ENCODE data around the gene MAN2C1. TPM values are rescaled to one million over a fixed set of nuclear protein-coding genes. Genes with fewer than 3 reads are reported as not detected.
"Not testable (repeated sequence)": the region's sequence is repeated elsewhere in the genome, so short reads cannot be mapped to it uniquely, and the experiment has no call there.

MAN2C1 gene
- total RNA-seq, 2 donors from 2014 or later, result 192 to 211 TPM

DNA sequence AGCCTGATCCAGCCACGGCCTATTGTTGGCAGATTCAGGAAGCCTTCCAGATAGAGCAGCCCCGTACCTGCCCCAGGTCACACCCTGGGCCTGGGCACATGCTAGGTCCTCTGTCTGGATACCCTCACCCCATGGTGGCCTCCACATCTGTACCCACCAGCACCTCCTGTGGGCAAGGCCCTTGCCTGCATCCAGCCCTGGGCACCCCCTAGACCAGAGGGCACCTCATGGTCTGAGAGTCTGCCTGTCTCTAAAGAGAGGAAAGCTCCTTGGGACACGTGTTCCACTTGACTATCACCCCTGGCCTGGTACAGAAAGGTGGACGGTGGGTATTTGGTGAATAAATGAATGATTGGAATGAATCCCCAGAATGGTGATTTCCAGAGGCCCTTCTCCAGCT, 41.4 kb downstream of the MAN2C1 start:
- no peak for DNase-seq

GRCh38 chr15:75325922-75326321, 42.5 kb downstream of the MAN2C1 start:
- ATAC-seq (no peak), DNase-seq (no peak)
- intact Hi-C loops (cut with DNase I, micrococcal nuclease), result no loop called here

More for the DNA sequence above, 41.4 kb downstream of the MAN2C1 start:
- intact Hi-C loops (cut with DNase I, micrococcal nuclease), result no loop called here
- no peak for ATAC-seq

- DNase-seq (no peak), ATAC-seq (no peak)
- intact Hi-C loops (cut with DNase I, micrococcal nuclease), result no loop called here
These were observed 46.7 kb downstream of the MAN2C1 start for GRCh38 chr15:75321711-75322110.

DNA sequence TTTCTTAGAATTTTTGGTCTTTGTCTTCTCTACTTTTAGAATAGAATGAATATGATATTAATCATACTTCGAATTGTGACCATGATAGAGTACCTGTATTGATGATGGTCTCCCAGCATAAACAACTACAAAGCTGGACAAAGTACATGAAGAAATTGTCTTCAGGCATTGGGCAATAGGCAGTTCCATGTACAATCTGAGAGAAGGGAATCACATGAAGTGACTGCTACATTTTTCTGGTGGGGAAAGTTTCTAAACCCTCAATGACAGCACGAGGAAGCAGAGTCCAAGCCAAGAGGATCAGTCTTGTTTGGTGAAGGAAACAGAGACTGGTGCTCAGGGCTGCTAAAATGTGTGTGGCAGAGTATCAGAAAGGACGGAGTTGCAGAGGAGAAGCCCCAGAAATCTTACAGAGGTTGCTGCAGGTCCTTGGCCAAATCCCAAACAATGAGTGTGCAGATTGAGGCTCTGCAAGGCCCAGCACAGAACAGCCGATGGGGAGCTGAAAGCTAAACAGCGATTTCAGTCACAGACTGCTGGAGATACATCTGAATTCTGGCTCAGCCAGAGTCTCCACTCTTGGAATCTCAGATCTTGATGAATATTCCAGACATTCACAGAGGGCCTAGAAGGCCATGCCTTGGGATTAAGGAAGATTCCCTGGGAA, 49.0 kb downstream of the MAN2C1 start:
- ATAC-seq; intact Hi-C loops (cut with DNase I, micrococcal nuclease); DNase-seq: not testable (repeated sequence)

DNA sequence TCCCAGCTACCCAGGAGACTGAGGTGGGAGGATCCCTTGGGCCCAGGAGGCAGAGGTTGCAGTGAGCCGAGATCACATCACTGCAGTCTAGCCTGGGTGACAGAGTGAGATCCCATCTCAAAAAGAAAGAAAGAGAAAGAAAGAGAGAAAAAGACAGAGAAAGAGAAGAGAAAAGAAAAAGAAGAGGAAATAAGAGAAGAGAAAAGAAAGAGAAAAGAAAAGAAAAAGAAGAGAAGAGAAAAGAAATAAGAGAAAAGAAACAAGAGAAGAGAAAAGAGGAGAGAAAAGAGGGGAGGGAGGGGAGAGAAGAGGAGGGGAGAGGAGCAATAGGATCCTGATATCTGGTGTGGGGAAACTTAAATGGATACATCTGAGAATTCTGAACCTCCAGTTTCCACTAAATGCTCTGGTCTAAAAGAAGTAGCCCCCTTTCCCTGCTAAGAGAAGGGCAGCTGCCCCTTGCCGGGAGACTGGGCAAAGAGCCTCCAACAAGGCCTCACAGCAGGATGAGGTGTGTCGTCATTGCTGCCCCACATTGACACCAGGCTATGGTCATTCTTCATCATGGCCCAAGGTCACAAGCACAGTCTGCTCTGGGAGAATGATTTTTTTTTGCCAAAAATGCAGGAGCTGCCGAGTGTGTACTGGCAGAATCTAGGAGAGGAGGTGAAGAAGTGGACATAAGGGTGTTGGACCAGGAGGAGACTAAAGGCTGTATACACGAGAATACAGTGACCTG, 53.7 kb downstream of the MAN2C1 start:
- intact Hi-C loops (cut with DNase I, micrococcal nuclease), result no loop called here
- DNase-seq, result no peak
- ATAC-seq, result no peak

- ATAC-seq (no peak), DNase-seq (no peak)
- intact Hi-C loops (cut with DNase I, micrococcal nuclease), result no loop called here
These were observed 55.1 kb downstream of the MAN2C1 start for GRCh38 chr15:75313116-75313845.

DNA sequence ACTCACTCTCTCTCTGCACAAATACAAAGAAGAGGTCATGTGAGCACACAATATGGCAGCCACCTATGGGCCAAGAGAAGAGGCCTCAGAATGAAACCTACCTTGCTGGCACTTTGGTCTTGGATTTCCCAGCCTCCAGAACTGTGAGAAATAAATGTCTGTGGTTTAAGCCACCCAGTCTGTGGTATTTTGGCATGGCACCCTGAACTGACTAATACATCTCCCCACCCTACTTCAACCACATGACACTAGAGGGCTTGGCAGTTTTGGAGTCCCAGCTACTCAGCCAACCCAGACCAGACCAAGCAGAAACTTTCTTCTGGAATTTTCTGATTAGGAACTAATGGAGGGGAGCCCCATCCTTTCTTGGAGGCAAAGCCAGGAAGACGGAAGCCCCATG, 55.9 kb downstream of the MAN2C1 start:
- intact Hi-C loops (cut with DNase I, micrococcal nuclease); ATAC-seq; DNase-seq: not testable (repeated sequence)

GRCh38 chr15:75309711-75310110, 58.7 kb downstream of the MAN2C1 start:
- intact Hi-C loops (cut with DNase I, micrococcal nuclease), result no loop called here
- DNase-seq (no peak), ATAC-seq (no peak)

DNA sequence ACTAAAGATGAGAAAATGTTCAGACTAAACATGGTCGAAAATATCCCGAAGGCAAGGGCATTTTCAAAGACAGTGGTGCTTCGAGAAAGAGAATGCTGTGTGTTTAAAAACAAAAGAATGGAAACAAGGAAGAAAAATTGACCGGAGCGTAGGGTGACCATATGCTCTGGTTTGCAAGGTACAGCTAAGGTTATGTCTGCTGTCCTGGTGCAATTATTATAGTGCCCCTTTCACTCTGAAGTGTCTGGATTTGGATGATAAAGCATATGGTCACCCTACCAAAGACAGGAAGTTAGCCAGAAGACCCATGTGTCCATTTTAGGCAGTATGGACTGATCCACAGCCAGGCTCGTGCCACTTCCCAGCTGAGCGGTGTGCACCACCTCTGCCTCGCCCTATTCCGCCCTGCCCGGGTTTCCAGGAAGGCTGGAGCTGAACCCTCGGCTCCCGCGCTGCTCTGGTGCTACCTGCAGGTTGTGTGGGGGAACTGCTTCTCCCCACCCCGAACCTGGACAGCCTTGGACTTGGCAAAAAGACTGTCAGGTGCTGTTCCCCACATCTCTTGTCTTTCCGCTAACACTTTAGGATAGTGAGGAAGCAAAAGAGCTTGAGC, 60.5 kb downstream of the MAN2C1 start:
- intact Hi-C loops (cut with DNase I, micrococcal nuclease), result no loop called here
- ATAC-seq, result peak; percentile 100
- DNase-seq, result peak; percentile 68 to 81

- no peak for ATAC-seq
- DNase-seq, result no peak
- intact Hi-C loops (cut with DNase I, micrococcal nuclease), result no loop called here
These were observed 62.2 kb downstream of the MAN2C1 start for GRCh38 chr15:75306188-75306587.

Small RNA genes lying within 50 kb of the gene (microRNA-seq; reads per million reads assigned to microRNA genes)
- gene MIR631, result 0 reads per million in 2 donors

Other genes with a start within 250 kb of the MAN2C1 start
- 10 to 100 TPM; 23.1 to 26.9 TPM for gene C15orf39, start 166.7 kb downstream of the MAN2C1 start, total RNA-seq
- not detected for gene GOLGA6C, start 110.3 kb downstream of the MAN2C1 start, total RNA-seq
- not detected for gene GOLGA6D, start 85.8 kb downstream of the MAN2C1 start, total RNA-seq
- gene COMMD4, start 32.5 kb downstream of the MAN2C1 start, total RNA-seq, result 10 to 100 TPM; 72.3 to 73.4 TPM
- 10 to 100 TPM; 40.7 to 51.5 TPM for gene NEIL1, start 21.6 kb downstream of the MAN2C1 start, total RNA-seq
- gene SIN3A, start 83.1 kb upstream of the MAN2C1 start, total RNA-seq, result 10 to 100 TPM; 45.7 to 56.1 TPM
- gene PTPN9, start 210.7 kb upstream of the MAN2C1 start, total RNA-seq, result 10 to 100 TPM; 39.3 to 39.6 TPM